SK-N-SH treated with all-trans-retinoic acid at 6 μM for 48 hours (cell line): ENCODE measurements around the gene TRIM33.

Experiments used
- ARNTL ChIP-seq: fragments of 450-650 bp; formaldehyde crosslinking; IDR thresholded peaks from 2 replicates; pipeline ENCODE4 v1.5.0; 2020; ENCODE audit warnings: low read depth, mild to moderate bottlenecking, moderate library complexity, borderline replicate concordance
- PATZ1 ChIP-seq: fragments of 250-450 bp; sonication (Bioruptor Pico); IDR thresholded peaks from 2 replicates; pipeline ENCODE4 v1.8.0; 2020; ENCODE audit warnings: mild to moderate bottlenecking, moderate library complexity, borderline replicate concordance
- SNAI2 ChIP-seq: fragments of 250-450 bp; sonication (Bioruptor Pico); IDR thresholded peaks from 2 replicates; pipeline ENCODE4 v1.5.0; 2020; ENCODE audit warnings: mild to moderate bottlenecking, moderate library complexity
- ZFP30 ChIP-seq: fragments of 450-650 bp; formaldehyde crosslinking; IDR thresholded peaks from 2 replicates; pipeline ENCODE4 v1.5.0; 2022; ENCODE audit warnings: mild to moderate bottlenecking, moderate library complexity

- no peak for TF ChIP-seq ARNTL (CRISPR knock-in tag)
- TF ChIP-seq PATZ1 (CRISPR knock-in tag): no peak
- no peak for TF ChIP-seq ZFP30
- no peak for TF ChIP-seq SNAI2 (CRISPR knock-in tag)
Measured at GRCh38 chr1:114535401-114535800, 24.4 kb upstream of the TRIM33 start.
